ENCODE results near the gene PPP2R5E. TPM values are rescaled to one million over a fixed set of nuclear protein-coding genes. Genes with fewer than 3 reads are reported as not detected.

PPP2R5E gene
- total and polyA plus RNA-seq, 10 of the 15 experiments (the other 5 are each of a cell fraction or from before 2014, with no cell fraction given) = 11.4 to 56.2 (median 22.7) TPM

DNA sequence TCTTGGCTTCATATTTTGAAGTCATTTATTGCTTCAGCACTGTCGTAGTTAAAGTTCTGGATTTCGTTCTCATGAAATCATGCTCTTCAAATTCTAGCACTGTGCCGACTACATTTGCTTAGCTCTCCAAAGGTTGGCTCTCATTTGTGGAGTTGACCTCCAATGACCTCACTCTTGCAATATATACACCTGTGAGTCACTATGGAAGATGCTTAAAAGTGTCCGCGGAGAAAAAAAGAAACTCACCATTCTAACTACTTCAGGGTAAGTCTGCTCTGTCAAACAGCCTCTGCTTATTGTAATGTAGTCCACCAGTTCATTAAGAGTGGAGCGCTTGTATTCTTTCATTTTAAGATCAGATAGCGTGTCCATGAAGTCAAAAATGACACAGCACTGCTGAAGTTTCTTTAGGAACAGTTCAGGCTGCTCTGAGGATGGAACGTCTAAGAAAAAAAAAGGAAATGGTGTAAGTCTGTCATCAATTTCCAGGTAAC, 89.7 kb downstream of the PPP2R5E start:
- Histone ChIP-seq H3K36me3 (ENCODE audit: control insufficient read depth in 2 of 2, insufficient read depth in 2 of 2, low read length in 1 of 2) (peaks cover 0 to 12% of the 10 kb centered on the region in 2 experiments; a peak in 1 of 4 replicates), H3K27me3 (replicated peaks in 1 of 2; ENCODE audit: control insufficient read depth in 2 of 2, insufficient read depth in 2 of 2, low read length in 1 of 2) (no peaks in the 10 kb centered on the region), H2AFZ (ENCODE audit: control insufficient read depth, low read depth, low read length) (no peak overlapping the region), H3K4me1 (ENCODE audit: control insufficient read depth, insufficient read depth, low read length) (no peaks in the 10 kb centered on the region; the same call in 1 of the 2 replicates), H3K27ac (ENCODE audit: control insufficient read depth, insufficient read depth) (no peak overlapping the region), H4K20me1 (ENCODE audit: control insufficient read depth, insufficient read depth) (no peaks in the 10 kb centered on the region; the same call in 1 of the 2 replicates), H3K9me3 (replicated peaks; ENCODE audit: control insufficient read depth, insufficient read depth, low read length) (no peaks in the 10 kb centered on the region), H3K79me2 (ENCODE audit: control insufficient read depth, insufficient read depth, low read length) (peaks cover 33% of the 10 kb centered on the region), H3K4me3 (no peak overlapping the region), H3K4me2 (ENCODE audit: control insufficient read depth, insufficient read depth) (no peak overlapping the region), H3K9ac (ENCODE audit: control insufficient read depth, insufficient read depth, low read length) (no peak overlapping the region)
- intact Hi-C loops (cut with micrococcal nuclease; ENCODE audit: unreplicated experiment) (no loop called here), in situ Hi-C loops (cut with MboI) (no loop called here)
- RAD21 ChIA-PET (ENCODE audit: unreplicated experiment) = no interaction called here
- DNase-seq (ENCODE audit: low read depth, low spot score) (no peak), FAIRE-seq (no peak), ATAC-seq (no peak)
- TF ChIP-seq CHD2 (IDR thresholded peaks at IDR 0.05; ENCODE audit: borderline replicate concordance, low read depth, low read length) = no peak
- no peak for TF ChIP-seq CTCF (IDR thresholded peaks at IDR 0.05 in 2 of 3, conservative IDR thresholded peaks at IDR 0.05 in 1 of 3; ENCODE audit: control insufficient read depth in 2 of 3, extremely low read depth in 1 of 3, insufficient read depth in 1 of 3, low read depth in 3 of 3, low read length in 3 of 3)
- TF ChIP-seq HDAC2 (IDR thresholded peaks at IDR 0.05) = no peak
- TF ChIP-seq MEF2B (IDR thresholded peaks at IDR 0.05; ENCODE audit: partially characterized antibody, poor library complexity, severe bottlenecking) = no peak
- TF ChIP-seq RB1 (IDR thresholded peaks at IDR 0.05; ENCODE audit: borderline replicate concordance) = no peak
- no peak for TF ChIP-seq TCF7 (IDR thresholded peaks at IDR 0.05; ENCODE audit: borderline replicate concordance)
- no peak for TF ChIP-seq DPF2 (IDR thresholded peaks at IDR 0.05)
- TF ChIP-seq RAD51 (IDR thresholded peaks at IDR 0.05) = no peak
- TF ChIP-seq MTA3 (IDR thresholded peaks at IDR 0.05; ENCODE audit: borderline replicate concordance, low read length) = no peak
- TF ChIP-seq MYC (IDR thresholded peaks at IDR 0.05; ENCODE audit: insufficient read depth, insufficient read length, insufficient replicate concordance, low read length, severe bottlenecking) = no peak
- no peak for TF ChIP-seq RBBP5 (conservative IDR thresholded peaks at IDR 0.05)
- TF ChIP-seq, protein P1, sequence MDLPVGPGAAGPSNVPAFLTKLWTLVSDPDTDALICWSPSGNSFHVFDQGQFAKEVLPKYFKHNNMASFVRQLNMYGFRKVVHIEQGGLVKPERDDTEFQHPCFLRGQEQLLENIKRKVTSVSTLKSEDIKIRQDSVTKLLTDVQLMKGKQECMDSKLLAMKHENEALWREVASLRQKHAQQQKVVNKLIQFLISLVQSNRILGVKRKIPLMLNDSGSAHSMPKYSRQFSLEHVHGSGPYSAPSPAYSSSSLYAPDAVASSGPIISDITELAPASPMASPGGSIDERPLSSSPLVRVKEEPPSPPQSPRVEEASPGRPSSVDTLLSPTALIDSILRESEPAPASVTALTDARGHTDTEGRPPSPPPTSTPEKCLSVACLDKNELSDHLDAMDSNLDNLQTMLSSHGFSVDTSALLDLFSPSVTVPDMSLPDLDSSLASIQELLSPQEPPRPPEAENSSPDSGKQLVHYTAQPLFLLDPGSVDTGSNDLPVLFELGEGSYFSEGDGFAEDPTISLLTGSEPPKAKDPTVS (IDR thresholded peaks at IDR 0.05; ENCODE audit: low read depth, low read length) = no peak
- TF ChIP-seq, protein P2, sequence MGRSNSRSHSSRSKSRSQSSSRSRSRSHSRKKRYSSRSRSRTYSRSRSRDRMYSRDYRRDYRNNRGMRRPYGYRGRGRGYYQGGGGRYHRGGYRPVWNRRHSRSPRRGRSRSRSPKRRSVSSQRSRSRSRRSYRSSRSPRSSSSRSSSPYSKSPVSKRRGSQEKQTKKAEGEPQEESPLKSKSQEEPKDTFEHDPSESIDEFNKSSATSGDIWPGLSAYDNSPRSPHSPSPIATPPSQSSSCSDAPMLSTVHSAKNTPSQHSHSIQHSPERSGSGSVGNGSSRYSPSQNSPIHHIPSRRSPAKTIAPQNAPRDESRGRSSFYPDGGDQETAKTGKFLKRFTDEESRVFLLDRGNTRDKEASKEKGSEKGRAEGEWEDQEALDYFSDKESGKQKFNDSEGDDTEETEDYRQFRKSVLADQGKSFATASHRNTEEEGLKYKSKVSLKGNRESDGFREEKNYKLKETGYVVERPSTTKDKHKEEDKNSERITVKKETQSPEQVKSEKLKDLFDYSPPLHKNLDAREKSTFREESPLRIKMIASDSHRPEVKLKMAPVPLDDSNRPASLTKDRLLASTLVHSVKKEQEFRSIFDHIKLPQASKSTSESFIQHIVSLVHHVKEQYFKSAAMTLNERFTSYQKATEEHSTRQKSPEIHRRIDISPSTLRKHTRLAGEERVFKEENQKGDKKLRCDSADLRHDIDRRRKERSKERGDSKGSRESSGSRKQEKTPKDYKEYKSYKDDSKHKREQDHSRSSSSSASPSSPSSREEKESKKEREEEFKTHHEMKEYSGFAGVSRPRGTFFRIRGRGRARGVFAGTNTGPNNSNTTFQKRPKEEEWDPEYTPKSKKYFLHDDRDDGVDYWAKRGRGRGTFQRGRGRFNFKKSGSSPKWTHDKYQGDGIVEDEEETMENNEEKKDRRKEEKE (IDR thresholded peaks at IDR 0.05) = no peak
- POLR2A ChIA-PET = interaction anchor here (0.6 to 0.8 kb wide), 2 partner anchors 13 to 701 kb away, joined by 3 to 4 read pairs; no protein-coding TSS in a partner anchor
- BruUV-seq (replicated peaks) = no TSS peak
- SMC1A ChIA-PET (ENCODE audit: uncharacterized antibody, unreplicated experiment) = interaction anchor here (0.6 to 6.5 kb wide), 7 partner anchors 9 to 273 kb away, joined by 3 to 36 read pairs (median 4); no protein-coding TSS in a partner anchor
- WGBS (ENCODE audit: insufficient coverage, insufficient replicate concordance, low lambda C conversion rate, missing lambda C conversion rate) = 97% methylated on average over 8 of the region's 8 CpGs
- CTCF ChIA-PET = interaction anchor here (1.1 to 2.6 kb wide), 3 partner anchors 11 to 275 kb away, joined by 3 to 11 read pairs (median 4); partner anchors contain the start of gene PPP2R5E

Measured in GM12878 (cell line).